Endodermal cell (in vitro differentiated cells): ENCODE data around the gene SLX4. TPM values are rescaled to one million over a fixed set of nuclear protein-coding genes. Genes with fewer than 3 reads are reported as not detected.

Experiments used
- DNase-seq: peaks from one replicate; pipeline ENCODE4 v3.0.0-alpha.2; 2017
- H3K27ac ChIP-seq: 2 replicates; pipeline ENCODE4 v1.5.1; 2013; ENCODE audit warnings: mild to moderate bottlenecking, low read depth, low read length, moderate library complexity
- H3K27me3 ChIP-seq: 2 replicates; pipeline ENCODE4 v1.6.1; 2013; ENCODE audit warnings: mild to moderate bottlenecking, low read length, moderate library complexity; ENCODE audit not compliant: insufficient read depth, control insufficient read depth, poor library complexity, severe bottlenecking
- H3K36me3 ChIP-seq: 2 replicates; pipeline ENCODE4 v1.7.0; 2013; ENCODE audit warnings: mild to moderate bottlenecking, low read length, moderate library complexity; ENCODE audit not compliant: control insufficient read depth, insufficient read depth
- H3K4me1 ChIP-seq: one replicate; pipeline ENCODE4 v1.7.0; 2013; ENCODE audit warnings: low read length; ENCODE audit not compliant: control insufficient read depth, insufficient read depth
- H3K4me3 ChIP-seq: 2 replicates; pipeline ENCODE4 v1.5.1; 2013; ENCODE audit warnings: mild to moderate bottlenecking, low read length, moderate library complexity
- H3K9ac ChIP-seq: 2 replicates; pipeline ENCODE4 v1.6.1; 2013; ENCODE audit warnings: mild to moderate bottlenecking, low read length, moderate library complexity; ENCODE audit not compliant: poor library complexity, severe bottlenecking; ENCODE audit errors: extremely low read depth
- H3K9me3 ChIP-seq: 2 replicates; pipeline ENCODE4 v1.6.1; 2013; ENCODE audit warnings: mild to moderate bottlenecking, low read length, moderate library complexity; ENCODE audit not compliant: control insufficient read depth
- H3K27ac Mint-ChIP-seq: 2 replicates; pipeline ENCODE4 v1.8.0; 2020; ENCODE audit warnings: mixed read lengths
- H3K27me3 Mint-ChIP-seq: 2 replicates; pipeline ENCODE4 v1.8.0; 2021; ENCODE audit warnings: mild to moderate bottlenecking, mixed read lengths; ENCODE audit not compliant: insufficient read depth
- H3K36me3 Mint-ChIP-seq: 2 replicates; pipeline ENCODE4 v1.8.0; 2020; ENCODE audit warnings: low read depth, mixed read lengths
- H3K4me1 Mint-ChIP-seq: 2 replicates; pipeline ENCODE4 v1.8.0; 2020; ENCODE audit warnings: mixed read lengths
- H3K4me3 Mint-ChIP-seq: 2 replicates; pipeline ENCODE4 v1.8.0; 2020; ENCODE audit warnings: mild to moderate bottlenecking, moderate library complexity, mixed read lengths
- H3K9me3 Mint-ChIP-seq: 2 replicates; pipeline ENCODE4 v1.8.0; 2020; ENCODE audit warnings: mild to moderate bottlenecking, mixed read lengths
- CTCF ChIP-seq: fragments of 200-600 bp; sonication (generic); conservative IDR thresholded peaks from 2 replicates; pipeline ENCODE4 v1.5.0; 2021; ENCODE audit warnings: antibody characterized with exemption, mild to moderate bottlenecking
- WGBS, 2 experiments: methylation state at CpG; one replicate each; pipeline versions ENCODE4 v1.1.5 to v1.1.7; 2013; ENCODE audit warnings: missing lambda C conversion rate in 2 of 2, mixed read lengths in 1 of 2; ENCODE audit not compliant: insufficient coverage in 1 of 2, insufficient read length in 1 of 2; 5-methylcytosine and 5-hydroxymethylcytosine counted together
- total RNA-seq, 2 donors: library from RNA; stranded (reverse); fragmentation: NEBNext Ultra II Directional in 1 of 2; extraction: Animal tissue kit (Norgen Biotek cat#: 25700) in 1 of 2; gene quantifications; 2 replicates in 1 of 2; 3 replicates in 1 of 2; pipeline ENCODE4 v1.2.1, GENCODE V29; 2021

SLX4 gene
- total RNA-seq, 2 donors from 2014 or later, result 11.0 to 15.9 TPM

GRCh38 chr16:3561626-3562025 is 49.8 kb downstream of the SLX4 start:
- TF ChIP-seq CTCF, result no peak
- H3K27ac ChIP-seq, result no peak overlapping the region
- WGBS, 2 experiments, result 94 to 96% methylated on average over 9 to 15 of the region's 15 CpGs
- H3K4me3 ChIP-seq, result no peak overlapping the region
- Mint-ChIP-seq H3K4me3 (no peak overlapping the region), H3K4me1 (no peaks in the 10 kb centered on the region), H3K27ac (no peak overlapping the region), H3K27me3 (peaks cover 4% of the 10 kb centered on the region), H3K9me3 (no peaks in the 10 kb centered on the region), H3K36me3 (no peaks in the 10 kb centered on the region)
- H3K27me3 ChIP-seq, result no peaks in the 10 kb centered on the region
- H3K36me3 ChIP-seq, result no peaks in the 10 kb centered on the region
- no peak overlapping the region for H3K9ac ChIP-seq
- H3K4me1 ChIP-seq, result no peaks in the 10 kb centered on the region
- H3K9me3 ChIP-seq, result no peaks in the 10 kb centered on the region
- DNase-seq, result no peak

- Histone ChIP-seq H3K27me3 (peaks cover 10% of the 10 kb centered on the region), H3K27ac (no peak overlapping the region), H3K4me1 (no peaks in the 10 kb centered on the region), H3K9ac (no peak overlapping the region), H3K4me3 (no peak overlapping the region), H3K9me3 (no peaks in the 10 kb centered on the region), H3K36me3 (no peaks in the 10 kb centered on the region)
- DNase-seq, result no peak
- no peaks in the 10 kb centered on the region for H3K36me3 Mint-ChIP-seq
- TF ChIP-seq CTCF, result no peak
- WGBS, 2 experiments, result 78 to 91% methylated on average over 7 of the region's 7 CpGs
- H3K4me3 Mint-ChIP-seq, result no peak overlapping the region
- H3K27me3 Mint-ChIP-seq, result peaks cover 18% of the 10 kb centered on the region
- peaks cover 6% of the 10 kb centered on the region for H3K4me1 Mint-ChIP-seq
- H3K9me3 Mint-ChIP-seq, result no peaks in the 10 kb centered on the region
- H3K27ac Mint-ChIP-seq, result no peak overlapping the region
Observed at GRCh38 chr16:3554351-3554928, 57.0 kb downstream of the SLX4 start.

GRCh38 chr16:3553138-3553923 is 58.1 kb downstream of the SLX4 start:
- Histone ChIP-seq H3K27me3 (peaks cover 10% of the 10 kb centered on the region), H3K27ac (no peak overlapping the region), H3K9ac (no peak overlapping the region), H3K36me3 (no peaks in the 10 kb centered on the region), H3K4me3 (no peak overlapping the region), H3K4me1 (no peaks in the 10 kb centered on the region), H3K9me3 (no peaks in the 10 kb centered on the region)
- H3K9me3 Mint-ChIP-seq, result no peaks in the 10 kb centered on the region
- peaks cover 6% of the 10 kb centered on the region for H3K4me1 Mint-ChIP-seq
- peak; percentile 73 for DNase-seq
- TF ChIP-seq CTCF, result no peak
- peak overlapping the region; percentile 52 for H3K27ac Mint-ChIP-seq
- peaks cover 18% of the 10 kb centered on the region for H3K27me3 Mint-ChIP-seq
- no peaks in the 10 kb centered on the region for H3K36me3 Mint-ChIP-seq
- peak overlapping the region; percentile 20 for H3K4me3 Mint-ChIP-seq
- WGBS, 2 experiments, result 49 to 57% methylated on average over 8 to 11 of the region's 11 CpGs
